Ovary (tissue), 3 donors: ENCODE results near the gene TMC2.

Source experiments
- CTCF ChIP-seq, 3 donors: fragments of 450-650 bp in 2 of 3; fragments of 200-600 bp in 1 of 3; IDR thresholded peaks; one replicate each; pipeline versions ENCODE4 v1.5.1 to v1.8.0; 2016 to 2022; ENCODE audit warnings: antibody characterized with exemption in 3 of 3, mild to moderate bottlenecking in 1 of 3
- EP300 ChIP-seq: sonication (generic); formaldehyde crosslinking; IDR thresholded peaks from one replicate; pipeline ENCODE4 v1.6.1; 2017; ENCODE audit warnings: antibody characterized with exemption
- POLR2A ChIP-seq: fragments of 450-650 bp; IDR thresholded peaks from one replicate; pipeline ENCODE4 v1.6.1; 2017; ENCODE audit warnings: antibody characterized with exemption, mild to moderate bottlenecking, moderate library complexity
- donor health status: DM: no; HTN: no; CAD: no.

GRCh38 chr20:2563116-2563515 lies 26.7 kb downstream of the TMC2 start:
- TF ChIP-seq POLR2A (no peak), CTCF (IDR thresholded peaks at IDR 0.05) (no peak), EP300 (no peak)
